8988T (cell line): ENCODE data around the gene RTKN.
A peak's percentile ranks its signal among the peaks of the same experiment; 100 is the strongest.
"Not testable (repeated sequence)": the region's sequence is repeated elsewhere in the genome, so short reads cannot be mapped to it uniquely, and the experiment has no call there.

ENCODE experiments used
- DNase-seq: peaks from one replicate; pipeline ENCODE4 v3.0.0; 2011

Gene RTKN

GRCh38 chr2:74436848-74437695 is 4.7 kb downstream of the RTKN start:
- DNase-seq: no peak

GRCh38 chr2:74436111-74436805 is 5.5 kb downstream of the RTKN start:
- no peak for DNase-seq

- DNase-seq: no peak
Measured at GRCh38 chr2:74430502-74430901, 11.2 kb downstream of the RTKN start.

GRCh38 chr2:74429487-74430451 is 12.0 kb downstream of the RTKN start:
- DNase-seq: no peak

GRCh38 chr2:74428675-74429074 is 13.1 kb downstream of the RTKN start:
- no peak for DNase-seq

- DNase-seq: no peak
Measured at GRCh38 chr2:74427551-74427950, 14.2 kb downstream of the RTKN start.

GRCh38 chr2:74426181-74426758 is 15.5 kb downstream of the RTKN start:
- no peak for DNase-seq

GRCh38 chr2:74425523-74425922 is 16.2 kb downstream of the RTKN start:
- no peak for DNase-seq

GRCh38 chr2:74424995-74425406 is 16.7 kb downstream of the RTKN start:
- DNase-seq: no peak

- DNase-seq: peak; percentile 21
Measured at GRCh38 chr2:74424139-74424992, 17.4 kb downstream of the RTKN start.

- no peak for DNase-seq
Measured at GRCh38 chr2:74423231-74424095, 18.3 kb downstream of the RTKN start.

- DNase-seq: peak; percentile 97
Measured at GRCh38 chr2:74421221-74421870, 20.4 kb downstream of the RTKN start, which contains the start of the genes C2orf81 and WDR54. C2orf81 (minus strand) TSS chr2:74421619; CDS start chr2:74421560, 59 bp downstream. WDR54 (plus strand) TSS chr2:74421730; CDS start chr2:74422154, 424 bp downstream.

GRCh38 chr2:74420443-74421103 is 21.2 kb downstream of the RTKN start:
- not testable (repeated sequence) for DNase-seq

- DNase-seq: no peak
Measured at GRCh38 chr2:74420006-74420405, 21.7 kb downstream of the RTKN start.

GRCh38 chr2:74419345-74419744 is 22.4 kb downstream of the RTKN start:
- no peak for DNase-seq

- no peak for DNase-seq
Measured at GRCh38 chr2:74418312-74418711, 23.4 kb downstream of the RTKN start.

- no peak for DNase-seq
Measured at GRCh38 chr2:74417763-74418162, 24.0 kb downstream of the RTKN start.

GRCh38 chr2:74417197-74417596 is 24.5 kb downstream of the RTKN start:
- no peak for DNase-seq

GRCh38 chr2:74416778-74417177 is 25.0 kb downstream of the RTKN start:
- DNase-seq: no peak
